ENCODE results near the gene EFNA1.

The EFNA1 gene

GRCh38 chr1:155124503-155125463 is 2.9 kb upstream of the EFNA1 start:
- DNase-seq (ENCODE audit: low read depth) = peak; percentile 92
- no peak for TF ChIP-seq CTCF (IDR thresholded peaks at IDR 0.05; ENCODE audit: insufficient read depth, low read depth, low read length, missing control alignments)
- no peak overlapping the region for H3K4me3 ChIP-seq (ENCODE audit: low read length)

- H3K4me3 ChIP-seq (ENCODE audit: low read length) = no peak overlapping the region
- peak; percentile 93 for DNase-seq (ENCODE audit: low read depth)
- peak; percentile 10 for TF ChIP-seq CTCF (IDR thresholded peaks at IDR 0.05; ENCODE audit: insufficient read depth, low read depth, low read length, missing control alignments)
Measured at GRCh38 chr1:155125511-155125945, 2.1 kb upstream of the EFNA1 start.

GRCh38 chr1:155125946-155126555 is 1.6 kb upstream of the EFNA1 start:
- TF ChIP-seq CTCF (IDR thresholded peaks at IDR 0.05; ENCODE audit: insufficient read depth, low read depth, low read length, missing control alignments) = no peak
- H3K4me3 ChIP-seq (ENCODE audit: low read length) = peak overlapping the region; percentile 96
- peak; percentile 48 for DNase-seq (ENCODE audit: low read depth)

- no peak for TF ChIP-seq CTCF (IDR thresholded peaks at IDR 0.05; ENCODE audit: insufficient read depth, low read depth, low read length, missing control alignments)
- peak overlapping the region; percentile 96 for H3K4me3 ChIP-seq (ENCODE audit: low read length)
- peak; percentile 73 for DNase-seq (ENCODE audit: low read depth)
Measured at GRCh38 chr1:155126556-155127104, 1.0 kb upstream of the EFNA1 start.

- peak overlapping the region; percentile 96 for H3K4me3 ChIP-seq (ENCODE audit: low read length)
- peak; percentile 46 for DNase-seq (ENCODE audit: low read depth)
- TF ChIP-seq CTCF (IDR thresholded peaks at IDR 0.05; ENCODE audit: insufficient read depth, low read depth, low read length, missing control alignments) = no peak
Measured at GRCh38 chr1:155127967-155128754, 485 bp downstream of the EFNA1 start.

GRCh38 chr1:155128755-155129473 is 1.2 kb downstream of the EFNA1 start:
- H3K4me3 ChIP-seq (ENCODE audit: low read length) = peak overlapping the region; percentile 96
- TF ChIP-seq CTCF (IDR thresholded peaks at IDR 0.05; ENCODE audit: insufficient read depth, low read depth, low read length, missing control alignments) = no peak
- DNase-seq (ENCODE audit: low read depth) = peak; percentile 52

Data from epithelial cell of esophagus (primary cell).